ENCODE measurements around the gene TMEM150B. TPM values are rescaled to one million over a fixed set of nuclear protein-coding genes. Genes with fewer than 3 reads are reported as not detected.

TMEM150B gene
- total and polyA plus RNA-seq, 2 donors (not counting 1 experiment from before 2014, with no cell fraction given): not detected

- Histone ChIP-seq H3K4me2 (ENCODE audit: extremely low read depth, insufficient read depth, low read length) (peak within 1 kb of the TSS; percentile 93), H3K9ac (ENCODE audit: insufficient read depth, low read length) (peak within 1 kb of the TSS; percentile 83), H3K4me1 (ENCODE audit: control insufficient read depth, extremely low read depth, insufficient read depth, low read length) (peaks cover 3% of the 10 kb centered on the region), H3K79me2 (ENCODE audit: control insufficient read depth, insufficient read depth, low read length) (no peaks in the 10 kb centered on the region), H4K20me1 (ENCODE audit: control insufficient read depth, extremely low read depth, insufficient read depth, low read length) (no peaks in the 10 kb centered on the region), H3K9me3 (ENCODE audit: control insufficient read depth, insufficient read depth, low read depth, low read length) (no peaks in the 10 kb centered on the region), H3K27ac (ENCODE audit: insufficient read depth, low read length) (peak within 1 kb of the TSS; percentile 94), H2AFZ (ENCODE audit: low read length) (peak within 1 kb of the TSS; percentile 94), H3K36me3 (ENCODE audit: control insufficient read depth, insufficient read depth, low read length) (peaks cover 2% of the 10 kb centered on the region), H3K27me3 (ENCODE audit: control insufficient read depth, insufficient read depth, low read length) (no peaks in the 10 kb centered on the region), H3K4me3 (replicated peaks in 1 of 4; ENCODE audit: control extremely low read depth in 1 of 4, insufficient read depth in 1 of 4, low read depth in 3 of 4, low read length in 4 of 4) (peak within 1 kb of the TSS; percentile 82 to 99 (median 94))
- DNase-seq (ENCODE audit: low read depth in 2 of 2): peak; percentile 95
- TF ChIP-seq CTCF (conservative IDR thresholded peaks at IDR 0.05 in 1 of 2, IDR thresholded peaks at IDR 0.05 in 1 of 2; ENCODE audit: low read depth in 1 of 2, low read length in 2 of 2): no peak
- no peak for TF ChIP-seq EZH2 (IDR thresholded peaks at IDR 0.05; ENCODE audit: low read length, missing control alignments)
These were observed 45.1 kb downstream of the TMEM150B start, which contains the start of gene HSPBP1 for GRCh38 chr19:55279770-55280643. Gene HSPBP1 (minus strand): TSS chr19:55280110. CDS start chr19:55279608, 502 bp downstream.

- no peak for TF ChIP-seq EZH2 (IDR thresholded peaks at IDR 0.05; ENCODE audit: low read length, missing control alignments)
- TF ChIP-seq CTCF (conservative IDR thresholded peaks at IDR 0.05 in 1 of 2, IDR thresholded peaks at IDR 0.05 in 1 of 2; ENCODE audit: low read depth in 1 of 2, low read length in 2 of 2): no peak
- DNase-seq (ENCODE audit: low read depth in 2 of 2): no peak
These were observed 45.8 kb downstream of the TMEM150B start for GRCh38 chr19:55279340-55279739.

GRCh38 chr19:55278391-55279135 lies 46.6 kb downstream of the TMEM150B start:
- no peaks in the 10 kb centered on the region for H3K27me3 ChIP-seq (ENCODE audit: control insufficient read depth, insufficient read depth, low read length)
- no peak overlapping the region for H3K9ac ChIP-seq (ENCODE audit: insufficient read depth, low read length)
- no peaks in the 10 kb centered on the region for H3K79me2 ChIP-seq (ENCODE audit: control insufficient read depth, insufficient read depth, low read length)
- H3K9me3 ChIP-seq (ENCODE audit: control insufficient read depth, insufficient read depth, low read depth, low read length): no peaks in the 10 kb centered on the region
- peaks cover 2% of the 10 kb centered on the region for H3K36me3 ChIP-seq (ENCODE audit: control insufficient read depth, insufficient read depth, low read length)
- no peak for DNase-seq (ENCODE audit: low read depth in 2 of 2)
- peaks cover 3% of the 10 kb centered on the region for H3K4me1 ChIP-seq (ENCODE audit: control insufficient read depth, extremely low read depth, insufficient read depth, low read length)
- peak overlapping the region in 1 of 4 experiments; percentile 82 for H3K4me3 ChIP-seq (replicated peaks in 1 of 4; ENCODE audit: control extremely low read depth in 1 of 4, insufficient read depth in 1 of 4, low read depth in 3 of 4, low read length in 4 of 4)
- peak overlapping the region; percentile 93 for H3K4me2 ChIP-seq (ENCODE audit: extremely low read depth, insufficient read depth, low read length)
- TF ChIP-seq CTCF (conservative IDR thresholded peaks at IDR 0.05 in 1 of 2, IDR thresholded peaks at IDR 0.05 in 1 of 2; ENCODE audit: low read depth in 1 of 2, low read length in 2 of 2) (no peak), EZH2 (IDR thresholded peaks at IDR 0.05; ENCODE audit: low read length, missing control alignments) (no peak)
- no peak overlapping the region for H3K27ac ChIP-seq (ENCODE audit: insufficient read depth, low read length)
- H4K20me1 ChIP-seq (ENCODE audit: control insufficient read depth, extremely low read depth, insufficient read depth, low read length): no peaks in the 10 kb centered on the region
- no peak overlapping the region for H2AFZ ChIP-seq (ENCODE audit: low read length)

More at GRCh38 chr19:55279340-55279739, 45.8 kb downstream of the TMEM150B start:
- no peaks in the 10 kb centered on the region for H3K27me3 ChIP-seq (ENCODE audit: control insufficient read depth, insufficient read depth, low read length)
- peaks cover 2% of the 10 kb centered on the region for H3K36me3 ChIP-seq (ENCODE audit: control insufficient read depth, insufficient read depth, low read length)
- no peaks in the 10 kb centered on the region for H4K20me1 ChIP-seq (ENCODE audit: control insufficient read depth, extremely low read depth, insufficient read depth, low read length)
- H3K9ac ChIP-seq (ENCODE audit: insufficient read depth, low read length): peak overlapping the region; percentile 83
- peak overlapping the region; percentile 93 for H3K4me2 ChIP-seq (ENCODE audit: extremely low read depth, insufficient read depth, low read length)
- H3K4me3 ChIP-seq (replicated peaks in 1 of 4; ENCODE audit: control extremely low read depth in 1 of 4, insufficient read depth in 1 of 4, low read depth in 3 of 4, low read length in 4 of 4): peak overlapping the region; percentile 82 to 99 (median 94)
- H3K79me2 ChIP-seq (ENCODE audit: control insufficient read depth, insufficient read depth, low read length): no peaks in the 10 kb centered on the region
- H3K4me1 ChIP-seq (ENCODE audit: control insufficient read depth, extremely low read depth, insufficient read depth, low read length): peaks cover 3% of the 10 kb centered on the region
- no peaks in the 10 kb centered on the region for H3K9me3 ChIP-seq (ENCODE audit: control insufficient read depth, insufficient read depth, low read depth, low read length)
- H3K27ac ChIP-seq (ENCODE audit: insufficient read depth, low read length): peak overlapping the region; percentile 94
- H2AFZ ChIP-seq (ENCODE audit: low read length): peak overlapping the region; percentile 94

All from fibroblast of lung (primary cell).